Dermis microvascular lymphatic vessel endothelial cell (primary cell): Measurements from ENCODE around the gene CAMKMT. TPM values are rescaled to one million over a fixed set of nuclear protein-coding genes. Genes with fewer than 3 reads are reported as not detected.
A peak's percentile ranks its signal among the peaks of the same experiment; 100 is the strongest.

Experiments used
- DNase-seq, 2 donors: peaks; one replicate each; pipeline versions ENCODE4 v3.0.0 to v3.0.0-alpha.2; 2010; ENCODE audit warnings: low read depth in 2 of 2
- total RNA-seq: library from RNA; depleted of rRNA; stranded (reverse); fragments of >200 nt; gene quantifications from 2 replicates; pipeline ENCODE4 v1.2.1, GENCODE V29; 2014

The CAMKMT gene
- total RNA-seq, 1 donor from 2014 or later = 2.8 TPM

DNA sequence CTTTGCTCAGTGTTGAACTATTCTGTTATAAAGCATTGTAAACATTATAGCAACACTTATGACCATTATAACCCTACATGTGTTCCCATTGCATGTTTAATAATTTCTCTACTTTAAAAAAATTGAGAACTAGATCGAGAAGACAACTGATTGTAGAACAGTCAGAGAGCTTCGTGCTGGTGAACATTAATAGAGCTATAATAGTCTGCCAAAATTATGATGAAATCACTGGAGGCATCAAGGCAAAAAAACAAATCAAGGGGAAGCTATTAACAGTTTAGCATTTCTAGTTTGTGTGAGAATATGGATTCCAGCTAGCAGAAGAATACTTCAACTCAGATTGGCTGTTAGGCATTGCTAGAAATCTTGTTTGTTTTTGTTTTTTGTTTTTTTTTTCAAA lies 284.2 kb downstream of the CAMKMT start:
- DNase-seq = no peak

DNA sequence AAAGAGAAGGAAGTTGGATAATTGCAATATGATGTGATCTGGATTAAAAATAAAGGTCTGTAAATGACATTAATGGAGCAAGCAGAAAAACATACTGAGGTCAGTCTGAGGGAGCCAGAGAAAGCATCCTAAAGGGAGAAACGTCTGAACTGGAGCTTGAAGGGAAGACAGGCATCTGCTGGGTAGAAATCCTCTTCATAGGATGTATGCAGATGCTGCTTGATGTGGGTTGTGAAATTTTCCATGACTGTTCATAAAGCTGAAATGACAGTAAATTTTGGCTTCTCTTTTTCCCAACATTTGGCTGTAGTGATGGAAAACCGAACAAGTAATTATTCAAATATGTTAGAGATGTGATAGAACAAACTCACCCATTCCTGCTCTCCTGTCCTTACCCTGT lies 287.6 kb downstream of the CAMKMT start:
- DNase-seq = no peak

- no peak for DNase-seq
Observed at GRCh38 chr2:44650796-44651195, 289.0 kb downstream of the CAMKMT start.

DNA sequence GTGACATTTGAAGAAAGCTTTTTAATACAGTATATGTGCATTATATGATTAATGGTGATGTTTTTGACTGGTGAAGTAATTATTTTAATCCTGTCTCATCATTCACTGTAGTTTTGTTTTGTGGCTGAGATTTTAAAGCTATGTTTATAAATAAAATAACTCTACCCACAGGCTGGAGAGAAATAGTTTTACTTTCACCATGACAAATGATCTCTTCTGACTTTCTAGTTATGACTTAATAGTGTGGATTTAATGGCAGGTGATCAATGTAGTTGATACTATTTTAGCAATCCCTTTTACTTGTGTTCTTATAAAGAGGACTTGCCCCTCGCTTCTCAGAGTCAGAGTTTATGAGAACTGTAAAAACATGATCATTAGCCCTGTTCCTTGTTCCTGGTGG lies 290.2 kb downstream of the CAMKMT start:
- no peak for DNase-seq

DNA sequence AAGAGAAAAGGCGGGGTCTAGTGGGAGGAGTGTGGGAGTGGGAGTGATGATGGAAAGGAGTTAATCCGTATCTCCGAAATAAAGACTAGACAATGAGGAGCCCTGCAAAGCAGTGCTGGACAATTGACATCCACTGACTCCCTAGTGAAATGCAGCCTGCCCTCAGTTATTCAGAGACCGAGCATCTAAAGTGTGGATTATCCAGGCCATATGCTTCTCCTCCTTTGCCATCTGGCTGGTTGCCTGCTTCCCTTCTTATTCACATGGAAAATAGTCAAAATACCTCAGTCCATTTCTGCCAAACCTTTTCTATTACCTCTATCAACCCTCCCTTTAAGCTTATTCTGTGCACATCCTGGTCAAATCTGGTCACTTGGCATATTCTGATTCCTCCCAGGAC lies 291.0 kb downstream of the CAMKMT start:
- no peak for DNase-seq

DNA sequence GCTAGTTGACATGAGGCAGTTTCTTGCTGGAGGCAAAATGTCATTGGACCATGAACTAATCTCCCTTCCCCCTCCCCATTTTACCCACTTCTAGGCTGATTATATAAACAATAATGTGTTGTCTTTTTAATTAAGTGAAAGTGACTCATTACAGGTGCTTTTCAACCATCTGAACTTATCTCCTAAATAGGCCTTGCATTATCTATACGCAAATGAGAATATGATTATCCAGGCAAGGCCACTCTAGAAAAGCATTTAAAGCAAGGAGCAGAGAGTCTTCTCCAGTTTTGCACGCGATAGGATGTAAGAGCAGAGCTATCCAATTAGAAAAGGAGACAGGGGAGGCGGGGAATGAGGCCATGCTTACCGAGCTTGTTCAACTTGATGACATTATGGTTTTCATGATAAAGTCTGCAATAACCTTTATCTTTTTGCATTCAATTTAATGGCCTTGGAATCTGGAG lies 293.7 kb downstream of the CAMKMT start:
- DNase-seq = no peak

- DNase-seq = no peak
Observed at GRCh38 chr2:44656460-44656859, 294.7 kb downstream of the CAMKMT start.

DNA sequence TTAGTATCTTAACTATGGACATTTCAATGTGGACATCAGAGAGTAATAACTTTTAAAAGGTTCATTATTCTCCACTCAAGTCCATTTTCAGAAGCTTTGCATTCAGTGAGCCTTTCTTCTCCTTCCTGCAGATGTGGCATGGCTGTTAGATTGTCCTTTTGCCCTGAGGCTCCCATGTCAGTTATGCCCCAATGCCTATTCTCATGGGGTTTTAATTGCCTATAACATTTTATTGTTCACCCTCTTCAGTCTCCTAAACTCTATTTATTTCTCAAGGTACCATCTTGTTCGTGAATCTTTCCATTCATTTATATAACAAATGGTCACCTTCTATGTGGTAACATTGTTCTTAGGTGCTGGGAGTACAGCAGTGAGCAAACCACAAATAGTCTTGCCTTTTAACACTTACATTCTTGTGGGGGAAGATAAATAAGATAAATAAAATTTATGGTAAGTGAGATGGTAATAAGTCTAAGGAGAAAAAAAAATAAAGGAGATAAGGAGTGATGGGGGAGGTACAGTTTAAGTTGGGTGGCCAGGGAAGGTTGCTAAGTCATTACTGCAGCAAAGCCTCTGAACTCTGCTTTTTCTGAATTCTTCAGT lies 301.8 kb downstream of the CAMKMT start:
- no peak for DNase-seq

GRCh38 chr2:44668336-44668735 lies 306.6 kb downstream of the CAMKMT start:
- peak in 1 of 2 donors; percentile 1 for DNase-seq

DNA sequence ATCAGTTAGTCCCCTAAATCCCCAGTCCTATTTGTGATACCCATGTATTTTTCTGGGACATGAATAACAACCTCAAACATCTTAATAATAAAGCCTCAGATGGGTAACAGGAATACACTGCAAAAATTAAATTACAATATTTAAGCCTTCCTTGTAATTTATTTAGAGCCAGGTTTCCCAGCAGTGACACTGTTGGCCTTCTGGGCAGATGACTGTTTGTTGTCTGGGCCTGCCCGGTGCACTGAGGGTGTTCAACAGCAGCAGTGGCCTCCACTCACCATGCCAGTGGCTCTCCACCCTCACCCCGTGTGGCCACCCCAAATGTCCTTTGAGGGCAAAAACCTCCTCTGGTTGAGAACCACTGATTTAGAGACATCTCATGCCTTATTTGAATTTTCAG lies 309.5 kb downstream of the CAMKMT start:
- DNase-seq = no peak

DNA sequence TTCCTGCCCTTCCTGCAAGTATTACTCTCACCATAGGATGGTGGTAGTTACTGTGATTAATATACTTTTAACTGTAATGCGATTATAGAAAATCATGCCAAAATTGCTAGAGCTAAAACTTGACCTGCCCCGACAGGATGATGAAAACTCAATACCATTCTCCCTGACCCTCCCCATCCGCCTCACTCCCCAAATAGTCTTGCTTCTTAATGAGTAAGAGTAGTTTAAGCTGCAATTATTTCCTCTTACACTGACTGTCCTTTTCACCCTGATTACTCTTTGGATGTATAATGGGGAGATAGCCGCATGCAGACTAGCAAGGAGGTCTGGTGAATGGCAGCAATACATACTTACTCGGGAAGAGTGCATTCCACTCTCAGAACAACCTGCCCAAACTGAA lies 310.2 kb downstream of the CAMKMT start:
- no peak for DNase-seq

DNA sequence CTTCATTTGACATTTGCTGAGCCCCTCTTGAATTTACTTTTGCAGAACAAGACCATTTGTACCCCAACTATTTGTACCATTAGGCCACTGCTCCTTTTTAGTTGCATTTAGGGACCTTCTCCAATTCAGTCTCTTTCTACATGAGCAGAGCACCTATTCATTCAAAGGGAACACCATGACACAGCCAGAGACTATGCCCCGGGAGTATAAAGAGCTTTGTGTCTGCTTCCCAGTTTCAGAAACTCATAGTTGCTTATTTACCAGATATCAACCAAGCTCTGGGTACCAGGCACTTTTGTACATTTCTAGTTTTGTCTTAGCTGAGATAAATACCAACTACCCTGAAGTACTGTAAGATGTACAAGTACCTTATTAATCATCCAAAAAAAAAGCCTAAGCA lies 310.7 kb downstream of the CAMKMT start:
- no peak for DNase-seq

DNA sequence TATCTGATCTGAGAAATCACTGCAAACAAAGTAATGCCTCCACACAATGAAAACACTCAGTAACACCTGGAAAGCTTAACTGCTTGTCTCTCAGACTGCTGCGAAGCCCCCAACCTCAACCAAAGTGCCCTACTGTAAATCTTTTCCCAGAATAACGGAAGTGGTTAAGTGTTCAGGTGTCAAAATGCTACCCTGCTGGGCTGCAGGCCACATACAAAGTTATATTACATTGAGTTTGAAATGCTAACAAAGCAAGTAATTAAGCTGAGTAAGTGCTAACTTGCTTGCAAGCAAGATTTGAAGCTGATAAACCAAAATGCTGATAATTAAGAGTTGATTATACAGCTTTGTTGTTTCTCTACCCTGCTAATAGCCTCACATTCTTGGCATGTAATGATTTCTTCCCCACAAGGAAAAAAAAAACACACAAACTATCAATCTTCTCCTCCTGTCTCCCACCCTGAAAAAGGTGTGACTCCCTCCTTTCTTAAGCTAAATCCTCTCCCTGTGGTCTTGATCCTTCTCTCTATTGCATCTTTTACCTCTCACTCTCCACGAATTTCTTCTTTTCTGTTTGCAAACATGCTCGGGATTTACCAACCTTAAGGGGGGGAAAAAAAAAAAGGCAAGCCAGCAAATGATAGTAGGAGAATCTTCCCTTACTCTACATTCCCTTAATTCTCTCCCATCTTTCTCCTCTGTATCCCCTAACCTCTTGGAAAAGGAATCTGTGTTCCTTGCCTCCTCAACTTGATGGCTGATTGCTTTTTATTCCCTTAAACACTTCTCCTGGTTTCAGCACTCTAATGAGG lies 312.9 kb downstream of the CAMKMT start:
- no peak for DNase-seq

DNA sequence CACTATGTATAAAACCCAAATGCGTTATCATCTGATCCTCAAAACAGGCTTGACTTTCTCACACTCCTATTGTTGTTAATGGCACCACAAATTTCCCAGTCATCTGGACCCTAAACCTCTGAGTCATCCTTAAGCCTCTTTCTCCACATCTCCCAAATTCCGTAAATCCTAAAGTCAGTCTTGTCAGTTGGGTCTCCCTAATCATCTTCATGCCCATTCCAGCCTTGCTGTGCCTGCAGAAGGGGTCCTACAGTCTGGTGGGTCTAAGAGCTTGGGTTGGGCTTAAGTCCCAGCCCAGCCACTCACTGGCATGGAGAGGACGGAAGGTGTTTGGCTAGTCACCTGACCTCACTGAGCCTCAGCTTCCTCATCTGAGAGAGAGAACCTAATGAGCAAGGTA lies 314.6 kb downstream of the CAMKMT start:
- DNase-seq = no peak

DNA sequence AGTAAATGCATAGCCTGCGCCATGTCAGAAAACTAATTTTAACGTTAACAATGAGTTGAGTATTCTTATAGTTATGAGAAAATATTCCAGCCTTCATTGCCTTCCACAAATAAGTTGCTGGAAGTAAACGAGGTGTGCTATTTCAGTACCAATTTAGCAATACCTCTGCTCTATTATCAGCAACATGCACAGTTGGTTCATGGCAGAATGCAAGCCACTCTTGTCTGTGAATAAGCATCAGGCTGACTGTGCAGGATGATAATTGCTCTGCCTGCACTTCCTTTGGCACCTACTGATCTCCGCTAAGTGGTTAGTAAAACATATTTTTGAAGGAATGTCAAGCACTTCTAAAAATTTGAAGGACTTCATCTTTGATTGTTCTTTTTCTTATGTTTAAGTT lies 317.8 kb downstream of the CAMKMT start:
- no peak for DNase-seq

- DNase-seq = no peak
Observed at GRCh38 chr2:44679990-44680389, 318.2 kb downstream of the CAMKMT start.

DNA sequence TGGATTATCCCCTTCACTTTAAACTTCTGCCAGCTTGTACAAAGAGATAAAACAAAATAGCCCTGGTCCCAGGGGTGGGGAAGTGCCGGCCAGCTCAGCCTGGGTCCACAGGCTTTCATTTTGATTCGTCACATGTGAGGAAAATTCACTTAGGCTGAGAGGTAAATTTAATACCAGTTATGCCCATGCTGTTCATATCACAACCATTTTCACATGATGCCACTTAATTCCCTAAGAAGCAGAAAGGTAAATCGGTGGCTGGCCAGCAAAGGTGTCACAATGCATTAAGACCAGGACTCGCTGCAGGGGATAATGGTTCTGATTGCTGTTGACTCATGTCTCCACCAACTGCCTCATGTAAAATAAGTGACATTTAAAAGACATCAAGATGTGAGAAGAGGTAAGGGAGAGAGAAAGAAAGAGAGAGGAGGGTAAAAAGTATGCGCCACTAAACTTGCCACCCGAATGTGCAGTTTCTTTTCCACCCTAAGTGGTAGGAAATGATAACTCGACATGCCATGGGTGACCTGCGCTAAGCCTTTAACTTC lies 318.8 kb downstream of the CAMKMT start:
- DNase-seq = no peak

DNA sequence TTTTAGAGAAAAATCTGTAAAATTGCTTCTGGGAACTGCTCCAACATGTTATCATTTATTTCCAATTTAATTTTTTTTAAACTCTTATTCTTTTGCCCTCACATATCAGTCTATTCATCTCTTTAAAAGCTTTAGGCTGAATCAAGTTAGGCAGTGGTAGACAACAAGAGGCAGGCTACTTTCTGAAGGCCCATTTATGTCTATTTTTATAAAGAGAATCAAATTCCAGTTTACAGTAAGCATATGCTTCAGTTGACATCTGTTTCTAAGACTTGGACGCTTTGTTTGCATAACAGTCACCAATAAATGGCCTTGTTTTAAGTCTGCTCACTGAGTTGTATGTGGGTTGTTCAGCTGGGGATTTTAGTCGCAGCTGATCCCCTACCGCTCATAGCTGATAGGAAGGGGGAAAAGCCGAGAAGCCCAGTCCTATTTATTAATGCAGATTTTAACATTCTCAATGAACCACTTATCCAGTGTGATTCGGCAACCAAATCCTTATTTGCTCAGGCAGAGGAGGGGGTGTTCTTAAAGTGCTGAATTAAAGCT lies 319.3 kb downstream of the CAMKMT start:
- DNase-seq = no peak

DNA sequence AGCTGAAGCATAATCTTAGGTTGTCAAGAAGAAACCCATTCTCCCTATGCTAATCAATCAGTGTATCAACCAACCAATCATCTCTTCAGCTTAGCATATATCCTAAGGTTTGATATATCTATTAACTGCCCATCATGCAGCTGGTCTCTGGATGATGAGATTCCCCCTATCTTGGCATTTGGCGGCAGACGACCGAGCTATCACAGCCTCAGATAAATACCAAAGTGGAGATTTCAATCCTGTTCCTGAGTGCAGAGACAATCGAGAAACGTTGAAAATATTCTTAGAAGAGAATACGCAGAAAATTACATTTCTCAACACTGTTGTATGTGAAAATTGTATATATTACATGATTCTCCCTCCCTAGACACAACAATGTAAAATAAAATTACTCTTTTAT lies 320.7 kb downstream of the CAMKMT start:
- DNase-seq = no peak

DNA sequence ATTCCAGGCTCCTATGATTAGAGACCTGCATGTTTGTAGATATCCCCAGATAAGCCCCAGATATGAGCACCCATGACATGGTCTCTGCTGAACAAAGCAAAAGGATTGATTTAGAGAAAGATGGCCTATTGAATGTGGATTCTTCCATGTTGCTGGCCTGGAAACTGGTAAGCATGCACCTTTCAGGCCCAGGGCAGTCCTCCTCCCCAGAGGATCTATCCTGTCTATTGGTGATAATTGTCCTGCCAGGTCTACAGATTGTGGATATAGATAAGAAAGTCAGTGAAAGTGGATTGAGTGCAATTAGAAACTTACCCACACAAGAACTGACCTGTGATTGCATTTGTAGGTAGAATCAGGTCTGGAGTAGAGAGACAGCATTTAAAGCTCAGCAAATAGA lies 322.8 kb downstream of the CAMKMT start:
- no peak for DNase-seq

GRCh38 chr2:44686561-44686960 lies 324.8 kb downstream of the CAMKMT start:
- no peak for DNase-seq

DNA sequence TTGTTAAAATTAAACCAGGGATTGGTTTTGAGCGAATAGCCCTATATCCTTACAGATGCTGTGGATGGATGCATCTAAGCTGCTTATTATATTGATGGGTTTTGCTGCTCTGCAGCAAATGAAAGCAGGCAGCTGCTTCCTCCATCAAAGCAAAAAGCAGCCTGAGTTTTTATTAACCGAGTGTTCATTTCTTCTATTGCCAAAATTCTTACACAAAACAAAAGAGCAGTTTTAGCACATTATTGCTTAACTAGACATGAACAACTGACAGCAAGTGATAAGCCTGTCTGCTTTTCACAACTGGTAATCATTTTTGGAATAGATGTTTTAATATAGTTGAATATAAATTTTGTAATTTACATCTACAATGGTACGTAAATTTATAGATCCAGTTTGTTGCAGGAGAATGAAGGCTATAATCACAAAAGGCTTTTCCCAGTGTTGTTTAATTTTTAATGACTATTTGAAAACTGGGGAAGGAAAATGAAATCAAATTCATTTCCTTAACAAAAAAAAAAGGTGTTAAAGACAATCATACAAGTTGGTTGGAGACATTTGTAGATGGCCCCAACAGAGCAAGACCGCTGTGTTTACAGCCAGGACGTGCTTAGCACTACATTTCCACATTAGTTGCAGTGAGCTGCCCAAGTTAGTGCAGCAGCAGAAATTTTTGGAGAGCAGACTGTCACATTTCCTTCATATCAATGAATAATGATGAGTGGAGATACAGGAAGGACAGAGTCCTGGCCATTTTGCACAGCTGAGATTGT lies 326.1 kb downstream of the CAMKMT start:
- DNase-seq = no peak
